Kidney (tissue), 14 donors: ENCODE results near the gene ACOT13. TPM values are rescaled to one million over a fixed set of nuclear protein-coding genes. Genes with fewer than 3 reads are reported as not detected.
"Not testable (repeated sequence)": the region's sequence is repeated elsewhere in the genome, so short reads cannot be mapped to it uniquely, and the experiment has no call there.

Source experiments
- DNase-seq, 5 donors: peaks; one replicate each; pipeline ENCODE4 v3.0.0-alpha.2; 2013 to 2020
- FAIRE-seq: peaks from 2 replicates; lab custom pipeline; 2012; peaks lifted over from hg19 to GRCh38; lab: Jason Lieb, UNC
- H3K27ac ChIP-seq, 2 donors: one replicate each; pipeline ENCODE4 v1.7.0; 2013; ENCODE audit warnings: low read depth in 2 of 2, low read length in 2 of 2, inconsistent platforms in 1 of 2
- H3K27me3 ChIP-seq: one replicate; pipeline ENCODE4 v1.7.1; 2013; ENCODE audit warnings: low read length, inconsistent platforms; ENCODE audit not compliant: control insufficient read depth, insufficient read depth
- H3K36me3 ChIP-seq, 3 donors: one replicate each; pipeline versions ENCODE4 v1.7.0 to v1.7.1; 2013; ENCODE audit warnings: low read length in 3 of 3, control low read depth in 1 of 3, inconsistent platforms in 1 of 3; ENCODE audit not compliant: insufficient read depth in 3 of 3, control insufficient read depth in 2 of 3
- H3K4me1 ChIP-seq, 3 donors: one replicate each; pipeline versions ENCODE4 v1.7.0 to v1.7.1; 2013; ENCODE audit warnings: low read length in 3 of 3, inconsistent platforms in 1 of 3, low read depth in 1 of 3; ENCODE audit not compliant: control insufficient read depth in 2 of 3, insufficient read depth in 2 of 3
- H3K4me3 ChIP-seq, 3 donors: one replicate each; pipeline versions ENCODE4 v1.7.0 to v1.8.1; 2013; ENCODE audit warnings: low read length in 3 of 3, control low read depth in 1 of 3, inconsistent platforms in 1 of 3
- H3K9ac ChIP-seq, 3 donors: one replicate each; pipeline versions ENCODE4 v1.7.0 to v1.7.1; 2013; ENCODE audit warnings: low read length in 3 of 3, control low read depth in 1 of 3, inconsistent platforms in 1 of 3
- H3K9me3 ChIP-seq, 3 donors: one replicate each; pipeline versions ENCODE4 v1.7.0 to v1.7.1; 2013; ENCODE audit warnings: low read length in 3 of 3, control low read depth in 1 of 3, inconsistent platforms in 1 of 3; ENCODE audit not compliant: control insufficient read depth in 2 of 3, insufficient read depth in 1 of 3
- CTCF ChIP-seq: IDR thresholded peaks from 3 replicates; pipeline ENCODE4 v1.5.1; 2012; ENCODE audit warnings: mild to moderate bottlenecking, moderate library complexity, borderline replicate concordance; ENCODE audit not compliant: insufficient read depth; ENCODE audit errors: extremely low read depth
- intact Hi-C: fragments of 100-400 bp; cut with DNase I; formaldehyde crosslinking; loops from one replicate; pipeline ENCODE4 v1.11.1; 2022
- polyA plus RNA-seq: library from polyadenylated mRNA; stranded (reverse); fragments of 350-450 nt; fragmentation: Illumina TruSeq; extraction: RNeasy Lipid Tissue Mini Kit (QIAGEN cat#74804); gene quantifications from one replicate; pipeline ENCODE4 v1.2.3, GENCODE V29; 2014; ENCODE audit warnings: low read depth, low replicate concordance; ENCODE audit not compliant: insufficient read depth
- total RNA-seq: library from RNA; stranded (reverse); fragmentation: NEBNext Ultra II Directional; extraction: Animal tissue kit (Norgen Biotek cat#: 25700); gene quantifications from one replicate; pipeline ENCODE4 v1.2.1, GENCODE V29; 2021
- donor health status: control.
- donor health status: control.
- donor health status: control.
- donor health status: control.
- donor health status: control.
- donor health status: DM: yes; HTN: yes; CAD: no.
- donor health status: Normal renal cell carcinoma (clear cell type).

Gene ACOT13
- total and polyA plus RNA-seq, 2 donors from 2014 or later = 15.3 to 109 TPM

- H3K36me3 ChIP-seq, H3K9ac ChIP-seq, H3K27me3 ChIP-seq, H3K4me1 ChIP-seq, DNase-seq, intact Hi-C loops, FAIRE-seq, H3K9me3 ChIP-seq, H3K27ac ChIP-seq, H3K4me3 ChIP-seq: not testable (repeated sequence)
These were observed 4.2 kb downstream of the ACOT13 start for GRCh38 chr6:24671077-24671476.

GRCh38 chr6:24672620-24673182 is 5.8 kb downstream of the ACOT13 start:
- intact Hi-C loops = no loop called here
- no peak for FAIRE-seq
- no peaks in the 10 kb centered on the region for H3K36me3 ChIP-seq

GRCh38 chr6:24673625-24674024 is 6.7 kb downstream of the ACOT13 start:
- Histone ChIP-seq H3K27me3 (no peaks in the 10 kb centered on the region), H3K36me3 (no peaks in the 10 kb centered on the region), H3K4me1 (no peaks in the 10 kb centered on the region), H3K27ac (no peak overlapping the region), H3K9ac (no peak overlapping the region), H3K9me3 (peaks cover 0 to 3% (median 0%) of the 10 kb centered on the region in 3 donors), H3K4me3 (no peak overlapping the region)
- DNase-seq = no peak
- no peak for TF ChIP-seq CTCF
- no peak for FAIRE-seq
- intact Hi-C loops = no loop called here

More at GRCh38 chr6:24672620-24673182, 5.8 kb downstream of the ACOT13 start:
- Histone ChIP-seq H3K4me1 (peaks cover 0 to 5% (median 0%) of the 10 kb centered on the region in 3 donors), H3K27me3 (no peaks in the 10 kb centered on the region), H3K27ac (no peak overlapping the region), H3K9me3 (peaks cover 0 to 3% (median 0%) of the 10 kb centered on the region in 3 donors), H3K4me3 (no peak overlapping the region), H3K9ac (no peak overlapping the region)
- DNase-seq = no peak
- TF ChIP-seq CTCF = no peak

- intact Hi-C loops, H3K4me3 ChIP-seq, DNase-seq, H3K36me3 ChIP-seq, H3K4me1 ChIP-seq, H3K9ac ChIP-seq, FAIRE-seq, H3K27ac ChIP-seq, H3K27me3 ChIP-seq, H3K9me3 ChIP-seq: not testable (repeated sequence)
These were observed 12.0 kb downstream of the ACOT13 start for GRCh38 chr6:24678792-24679352.
